NCI-H2227 treated with DMSO at 0.1 percent for 48 hours (cell line): ENCODE results near the gene CYTH3.
"Not testable (repeated sequence)": the region's sequence is repeated elsewhere in the genome, so short reads cannot be mapped to it uniquely, and the experiment has no call there.

Experiments
- DNase-seq: peaks from one replicate; lab custom pipeline; 2025; lab: John Stamatoyannopoulos, UW

Gene CYTH3

DNA sequence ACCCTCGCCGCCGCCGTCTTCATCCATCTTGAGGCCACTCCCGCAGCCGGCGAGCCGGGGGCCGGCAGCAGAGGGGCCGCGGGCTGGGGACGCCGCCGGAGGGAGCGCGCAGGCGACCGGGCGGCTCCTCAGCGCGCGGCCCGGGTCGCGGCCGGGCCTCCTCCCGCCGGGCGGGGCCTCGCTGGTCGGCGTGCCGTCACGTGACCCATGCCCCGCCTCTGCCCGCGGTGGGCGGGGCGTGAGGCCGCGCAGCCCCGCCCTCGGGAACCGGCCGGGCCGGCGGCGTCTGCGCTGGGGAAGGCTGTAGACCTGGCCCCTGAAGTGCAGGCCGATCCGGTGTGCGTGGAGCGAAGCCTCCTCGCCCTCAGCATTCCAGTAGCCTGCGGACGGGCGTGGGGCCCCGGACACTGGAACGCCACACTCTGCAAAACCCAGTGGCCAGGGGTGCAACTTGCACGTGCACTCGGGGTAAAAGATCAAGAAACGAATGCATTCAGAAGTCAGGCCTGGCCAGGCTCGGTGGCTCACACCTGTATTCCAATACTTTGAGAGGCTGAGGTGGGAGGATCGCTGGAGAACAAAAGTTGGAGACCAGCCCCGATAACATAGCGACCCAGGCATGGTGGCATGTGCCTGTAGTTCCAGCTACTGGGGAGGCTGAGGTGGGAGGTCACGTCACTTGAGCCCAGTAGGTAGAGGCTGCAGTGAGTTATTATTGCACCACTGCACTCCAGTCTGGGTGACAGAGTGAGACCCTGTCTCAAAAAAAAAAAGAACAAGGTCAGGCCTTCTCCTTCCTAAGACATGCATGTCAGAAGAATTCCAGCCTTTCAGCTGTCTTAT is at the start of gene CYTH3:
Gene CYTH3, minus strand, starts transcription at position 144 of the 843 bp plus-strand sequence. Its CDS starts 117 bp downstream, at position 27.
- DNase-seq: peak; percentile 52

DNA sequence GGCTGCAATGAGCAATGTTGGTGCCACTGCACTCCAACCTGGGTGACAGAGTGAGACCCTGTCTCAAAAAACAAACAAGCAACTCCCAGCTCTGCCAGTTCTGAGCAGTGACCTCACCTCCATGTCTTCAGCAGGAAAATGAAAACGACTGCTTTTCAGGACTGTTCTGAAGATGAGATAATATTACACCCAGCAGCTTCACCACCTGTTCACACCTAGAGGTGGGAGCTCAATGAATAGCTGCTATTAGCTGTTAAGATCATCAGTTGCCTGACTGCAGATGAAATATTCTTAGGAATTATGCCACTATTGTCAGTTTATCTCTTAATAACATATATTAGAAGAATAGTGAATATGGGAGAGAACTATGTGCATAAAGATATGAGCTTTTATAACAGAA is 48.4 kb upstream of the CYTH3 start:
- no peak for DNase-seq

DNA sequence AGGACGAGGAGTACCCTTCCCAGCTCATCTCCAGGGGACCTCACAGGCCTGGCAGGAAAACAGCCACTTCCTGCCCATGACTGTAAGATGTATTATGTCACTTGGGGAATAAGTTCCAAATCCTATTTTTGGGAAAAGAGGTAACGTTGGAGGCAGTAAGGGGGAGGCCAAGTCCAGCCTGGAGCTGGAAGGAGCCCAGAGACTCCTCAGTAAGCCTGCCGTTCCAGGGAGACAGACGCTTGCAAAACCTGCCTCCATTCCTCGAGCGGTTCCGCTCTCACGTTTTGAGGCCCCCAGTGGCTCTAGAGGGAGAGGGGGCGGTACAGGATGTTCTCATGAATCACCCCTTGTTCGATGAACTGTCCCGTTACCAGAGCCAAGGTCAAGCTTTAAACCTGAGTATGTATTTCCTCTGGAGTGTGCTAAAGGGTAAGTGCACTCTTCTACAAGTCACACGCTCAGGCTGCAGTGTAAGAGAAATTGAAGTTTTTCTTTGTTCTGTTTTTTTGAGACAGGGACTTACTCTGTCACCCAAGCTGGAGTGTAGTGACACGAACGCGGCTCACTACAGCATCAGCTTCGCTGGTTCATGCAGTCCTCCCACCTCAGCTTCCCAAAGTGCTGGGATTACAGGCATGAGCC is 45.5 kb upstream of the CYTH3 start:
- no peak for DNase-seq

DNA sequence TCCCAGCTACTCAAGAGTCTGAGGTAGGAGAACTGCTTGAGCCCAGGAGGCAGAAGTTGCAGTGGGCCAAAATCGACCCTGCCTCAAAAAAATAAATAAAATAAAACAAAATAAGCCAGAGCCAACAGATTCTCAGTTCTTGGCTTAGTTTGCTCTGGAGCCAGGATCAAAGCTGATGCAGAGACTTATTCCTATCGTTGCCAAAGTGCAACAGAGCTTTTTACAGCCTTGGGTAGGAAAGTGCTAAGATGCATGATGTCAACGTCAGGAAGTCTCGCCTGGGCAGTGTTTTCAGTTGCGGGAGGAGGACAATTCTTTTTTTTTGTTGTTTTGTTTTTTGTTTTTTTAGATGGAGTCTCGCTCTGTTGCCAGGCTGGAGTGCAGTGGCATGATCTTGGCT is 43.8 kb upstream of the CYTH3 start:
- DNase-seq: no peak

GRCh38 chr7:6315746-6316145 is 43.3 kb upstream of the CYTH3 start:
- no peak for DNase-seq

GRCh38 chr7:6310271-6310993 is 38.0 kb upstream of the CYTH3 start:
- DNase-seq: no peak

- DNase-seq: no peak
Observed at GRCh38 chr7:6307762-6308161, 35.3 kb upstream of the CYTH3 start.

DNA sequence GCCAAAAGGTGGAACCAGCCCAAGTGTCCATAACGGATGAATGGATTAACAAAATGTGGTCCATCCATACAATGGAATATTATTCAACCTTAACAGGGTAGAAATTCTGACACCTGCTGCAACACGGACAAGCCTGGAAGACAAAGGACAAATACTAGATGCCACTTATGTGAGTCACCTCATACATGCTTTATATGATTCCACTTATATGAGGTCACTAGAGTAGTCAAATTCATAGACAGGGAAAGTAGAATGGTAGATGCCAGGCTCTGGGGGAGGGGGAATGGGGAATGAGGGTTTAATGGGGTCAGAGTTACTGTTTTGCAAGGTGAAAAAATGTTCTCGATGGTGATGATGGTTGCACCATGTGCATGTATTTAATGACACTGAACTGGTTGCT is 34.0 kb upstream of the CYTH3 start:
- no peak for DNase-seq

DNA sequence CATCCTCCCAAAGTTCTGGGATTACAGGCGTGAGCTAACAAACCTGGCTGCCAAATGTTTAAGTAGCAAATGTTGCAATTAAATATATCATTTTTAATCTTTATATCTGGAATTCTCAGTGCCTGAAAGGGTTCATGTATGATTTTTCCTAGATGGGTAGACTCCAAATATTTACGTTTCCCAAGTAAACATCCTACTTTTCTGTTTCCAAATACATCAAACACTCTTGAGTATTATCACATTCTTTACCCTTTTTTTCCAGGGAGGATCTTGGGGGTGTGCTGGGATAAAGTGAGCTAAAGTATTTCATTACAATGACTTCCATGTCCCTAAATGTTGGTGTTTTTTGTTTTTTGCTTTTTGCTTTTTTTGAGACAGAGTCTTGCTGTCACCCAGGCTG is 32.9 kb upstream of the CYTH3 start:
- DNase-seq: no peak

DNA sequence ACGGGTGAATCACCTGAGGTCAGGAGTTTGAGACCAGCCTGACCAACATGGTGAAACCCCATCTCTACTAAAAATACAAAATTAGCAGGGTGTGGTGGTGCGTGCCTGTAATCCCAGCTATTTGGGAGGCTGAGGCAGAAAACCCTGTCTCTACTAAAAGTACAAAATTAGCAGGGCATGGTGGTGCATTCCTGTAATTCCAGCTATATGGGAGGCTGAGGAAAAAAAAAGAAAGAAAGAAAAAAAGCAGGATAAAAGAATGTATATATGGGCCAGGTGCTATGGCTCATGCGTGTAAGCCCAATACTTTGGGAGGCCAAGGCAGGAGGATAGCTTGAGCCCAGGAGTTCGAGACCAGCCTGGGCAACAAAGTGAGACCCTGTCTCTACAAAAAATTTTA is 29.0 kb upstream of the CYTH3 start:
- not testable (repeated sequence) for DNase-seq

DNA sequence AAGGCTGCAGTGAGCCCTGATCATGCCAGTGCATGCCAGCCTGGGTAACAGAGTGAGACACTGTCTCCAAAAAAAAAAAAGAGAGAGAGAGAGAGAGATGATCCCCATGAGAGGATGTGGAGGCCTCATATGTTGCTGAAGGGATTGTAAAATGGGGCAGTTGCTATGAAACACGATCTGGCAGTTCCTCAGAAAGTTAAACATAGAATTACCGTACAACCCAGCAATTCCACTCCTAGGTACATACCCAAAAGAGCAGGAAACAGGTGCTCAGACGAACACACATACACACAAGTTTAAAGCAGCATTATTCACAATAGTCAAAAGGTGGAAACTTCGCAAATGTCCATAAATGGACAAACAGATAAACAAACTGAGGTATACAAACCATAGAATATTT is 27.4 kb upstream of the CYTH3 start:
- no peak for DNase-seq

DNA sequence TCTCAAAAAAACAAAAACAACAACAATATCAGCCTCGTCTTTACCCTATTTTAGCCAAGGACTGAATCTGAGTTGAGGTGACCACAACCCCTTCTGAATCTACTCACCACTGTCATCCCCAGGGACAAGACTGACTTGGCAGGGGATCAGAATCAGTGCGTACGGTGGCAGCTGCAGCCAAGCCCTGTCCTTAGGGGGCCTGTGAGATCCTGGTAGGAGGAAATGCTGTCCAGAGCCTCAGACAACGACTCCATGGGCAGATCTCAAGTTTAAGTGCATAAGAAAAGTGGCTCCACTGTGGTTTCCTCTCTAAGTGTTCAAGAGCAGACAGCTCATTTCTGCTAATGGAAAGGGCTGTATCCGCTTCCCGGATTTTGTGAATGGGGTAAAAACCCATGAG is 22.4 kb upstream of the CYTH3 start:
- DNase-seq: no peak

DNA sequence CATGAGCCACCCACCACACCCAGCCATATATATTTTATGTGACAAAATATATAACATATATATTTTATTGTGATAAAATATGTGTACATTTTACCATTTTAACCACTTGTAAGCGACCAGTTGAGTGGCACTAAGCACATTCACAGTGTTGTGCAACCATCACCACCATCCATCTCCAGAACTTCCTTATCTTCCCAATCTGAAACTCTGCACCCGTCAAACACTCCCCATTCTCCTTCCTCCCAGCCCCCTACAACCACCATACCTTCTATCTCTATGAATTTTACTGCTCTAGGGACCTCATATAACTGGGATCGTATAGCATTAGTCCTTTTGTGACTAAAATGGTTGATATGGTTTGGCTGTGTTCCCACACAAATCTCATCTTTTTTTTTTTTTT is 20.8 kb upstream of the CYTH3 start:
- DNase-seq: no peak

DNA sequence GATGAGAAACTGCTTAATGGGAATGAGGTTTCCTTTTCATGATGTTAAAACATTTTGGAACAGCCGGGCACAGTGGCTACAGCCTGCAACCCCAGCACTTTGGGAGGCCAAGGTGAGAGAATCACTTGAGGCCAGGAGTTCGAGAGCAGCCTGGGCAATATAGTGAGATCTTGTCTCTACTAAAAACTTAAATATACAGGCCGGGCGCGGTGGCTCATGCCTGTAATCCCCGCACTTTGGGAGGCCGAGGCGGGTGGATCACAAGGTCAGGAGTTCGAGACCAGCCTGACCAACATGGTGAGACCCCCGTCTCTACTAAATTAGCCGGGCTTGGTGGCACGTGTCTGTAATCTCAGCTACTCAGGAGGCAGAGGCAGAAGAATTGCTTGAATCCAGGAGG is 19.5 kb upstream of the CYTH3 start:
- not testable (repeated sequence) for DNase-seq

- no peak for DNase-seq
Observed at GRCh38 chr7:6291531-6291930, 19.1 kb upstream of the CYTH3 start.

DNA sequence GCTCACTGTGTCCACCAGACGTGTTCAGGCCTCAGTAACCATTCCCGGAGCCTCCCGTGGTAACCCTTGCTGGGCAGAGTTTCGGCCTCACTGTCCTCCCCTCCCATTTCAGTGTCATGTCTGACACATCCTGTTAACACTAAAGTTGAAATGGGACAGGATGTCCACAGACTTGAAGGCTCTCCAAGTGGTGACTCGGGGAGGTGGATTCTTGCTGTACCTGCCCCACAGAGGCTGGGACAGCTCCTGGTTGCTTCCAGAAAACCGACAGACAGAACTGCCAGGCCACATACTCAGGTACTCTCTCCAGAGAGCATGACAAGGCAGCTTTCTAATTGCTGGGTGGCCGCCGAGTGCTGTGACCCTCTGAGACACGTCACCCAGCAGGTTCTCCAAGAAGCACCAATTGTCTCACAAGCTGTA is 17.9 kb upstream of the CYTH3 start:
- no peak for DNase-seq

DNA sequence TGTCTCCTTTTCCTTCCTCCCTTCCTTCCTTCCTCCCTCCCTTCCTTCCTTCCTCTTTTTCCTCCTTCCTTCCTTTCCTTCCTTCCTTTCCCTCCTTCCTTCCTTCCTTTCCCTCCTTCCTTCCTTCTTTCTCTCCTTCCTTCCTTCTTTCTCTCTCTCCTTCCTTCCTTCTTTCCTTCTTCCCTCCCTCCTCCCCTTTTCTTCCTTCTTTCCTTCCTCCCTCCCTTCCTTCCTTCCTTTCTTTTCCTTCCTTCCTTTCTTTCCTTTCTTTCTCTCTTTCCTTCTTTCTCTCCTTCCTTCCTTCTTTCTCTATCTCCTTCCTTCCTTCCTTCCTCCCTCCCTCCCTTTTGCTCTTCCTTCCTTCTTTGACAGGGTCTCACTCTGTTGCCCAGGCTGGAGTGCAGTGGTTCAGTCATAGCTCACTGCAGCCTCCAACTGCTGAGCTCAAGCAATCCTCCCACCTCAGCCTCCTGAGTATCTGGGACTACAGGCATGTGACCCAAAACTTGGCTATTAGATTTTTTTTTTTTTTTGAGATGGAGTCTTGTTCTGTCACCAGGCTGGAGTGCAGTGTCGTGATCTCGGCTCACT is 15.9 kb upstream of the CYTH3 start:
- no peak for DNase-seq

GRCh38 chr7:6286486-6286885 is 14.1 kb upstream of the CYTH3 start:
- DNase-seq: no peak

GRCh38 chr7:6284461-6285360 is 12.3 kb upstream of the CYTH3 start:
- DNase-seq: no peak

GRCh38 chr7:6284055-6284400 is 11.6 kb upstream of the CYTH3 start:
- DNase-seq: no peak

DNA sequence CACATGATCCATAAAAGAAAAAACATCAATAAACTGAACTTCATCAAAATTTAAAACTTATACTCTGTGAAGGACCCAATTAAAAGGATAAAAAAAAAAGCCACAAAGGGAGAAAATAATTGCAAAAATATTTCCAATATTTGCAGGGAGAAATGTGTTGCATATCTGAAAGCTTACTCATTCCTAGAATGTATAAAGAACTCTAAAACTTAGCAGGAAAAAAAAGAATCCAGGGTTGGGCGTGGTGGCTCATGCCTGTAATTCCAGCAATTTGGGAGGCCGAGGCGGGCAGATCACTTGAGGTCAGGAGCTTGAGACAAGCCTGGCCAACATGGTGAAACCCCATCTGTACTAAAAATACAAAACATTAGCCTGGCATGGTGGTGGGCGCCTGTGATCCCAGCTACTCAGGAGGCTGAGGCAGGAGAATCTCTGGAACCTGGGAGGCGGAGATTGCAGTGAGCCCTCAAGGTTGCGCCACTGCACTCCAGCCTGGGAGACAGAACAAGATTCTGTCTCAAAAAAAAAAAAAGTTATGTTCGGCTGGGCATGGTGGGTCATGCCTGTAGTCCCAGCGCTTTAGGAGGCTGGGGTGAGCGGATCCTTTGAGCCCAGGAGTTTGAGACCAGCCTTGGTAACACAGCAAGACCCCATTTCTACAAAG is 11.1 kb upstream of the CYTH3 start:
- DNase-seq: not testable (repeated sequence)
